GM19043 (cell line): ENCODE data around the gene INSL6.
"Not testable (repeated sequence)": the region's sequence is repeated elsewhere in the genome, so short reads cannot be mapped to it uniquely, and the experiment has no call there.

Experiments
- ATAC-seq: cut with Tn5 transposase; IDR thresholded peaks from one replicate; pipeline ENCODE4 v1.9.1; 2021; ENCODE audit warnings: low read depth; ENCODE audit not compliant: unreplicated experiment

Gene INSL6, protein sequence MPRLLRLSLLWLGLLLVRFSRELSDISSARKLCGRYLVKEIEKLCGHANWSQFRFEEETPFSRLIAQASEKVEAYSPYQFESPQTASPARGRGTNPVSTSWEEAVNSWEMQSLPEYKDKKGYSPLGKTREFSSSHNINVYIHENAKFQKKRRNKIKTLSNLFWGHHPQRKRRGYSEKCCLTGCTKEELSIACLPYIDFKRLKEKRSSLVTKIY

GRCh38 chr9:5185220-5185840 lies at the start of gene INSL6:
Gene INSL6, minus strand, starts transcription at chr9:5185639. Its CDS starts 37 bp downstream, at chr9:5185602.
- ATAC-seq, result no peak

DNA sequence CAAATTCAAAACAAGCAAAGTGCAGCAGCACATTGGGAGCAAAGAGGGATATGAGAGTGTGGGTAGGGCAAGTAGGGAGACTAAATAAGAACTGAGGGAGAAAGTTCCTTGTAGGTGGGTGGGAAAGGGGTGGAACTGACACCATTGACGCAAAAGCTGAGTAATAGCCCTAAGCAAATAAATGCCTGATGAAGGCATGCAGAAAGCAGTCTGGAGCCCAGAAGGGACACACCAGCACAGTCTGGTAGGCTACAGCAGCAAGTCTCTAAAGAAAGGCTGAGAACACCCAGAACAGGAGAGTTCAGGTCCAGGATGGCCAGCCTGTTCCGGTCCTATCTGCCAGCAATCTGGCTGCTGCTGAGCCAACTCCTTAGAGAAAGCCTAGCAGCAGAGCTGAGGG lies 45.8 kb upstream of the INSL6 start, which contains the start of gene INSL4:
INSL4 (plus strand) TSS at position 208 of the 400 bp plus-strand sequence; CDS start at position 313, 105 bp downstream.
- ATAC-seq, result no peak

DNA sequence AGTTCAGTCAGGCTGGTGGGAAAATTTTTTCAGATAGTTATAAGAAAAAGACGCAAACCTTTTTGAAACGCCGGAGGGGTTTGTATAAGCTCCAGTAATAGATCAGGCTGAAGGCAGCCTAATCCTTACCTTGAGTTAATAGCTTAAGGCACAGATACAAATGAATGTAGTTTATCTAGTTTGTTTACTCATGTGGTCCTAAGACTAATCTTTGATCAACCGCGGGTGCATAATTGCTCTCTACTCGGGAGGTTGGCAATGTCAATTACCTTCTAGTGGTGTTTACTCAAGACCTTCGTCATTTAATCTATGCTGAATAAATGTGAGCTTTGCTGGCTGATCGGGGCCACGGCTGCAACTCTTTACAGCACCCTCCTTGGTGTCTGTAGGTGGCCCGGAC lies 45.1 kb upstream of the INSL6 start:
- ATAC-seq, result no peak

- ATAC-seq, result no peak
Measured at GRCh38 chr9:5205071-5205470, 19.6 kb upstream of the INSL6 start.

DNA sequence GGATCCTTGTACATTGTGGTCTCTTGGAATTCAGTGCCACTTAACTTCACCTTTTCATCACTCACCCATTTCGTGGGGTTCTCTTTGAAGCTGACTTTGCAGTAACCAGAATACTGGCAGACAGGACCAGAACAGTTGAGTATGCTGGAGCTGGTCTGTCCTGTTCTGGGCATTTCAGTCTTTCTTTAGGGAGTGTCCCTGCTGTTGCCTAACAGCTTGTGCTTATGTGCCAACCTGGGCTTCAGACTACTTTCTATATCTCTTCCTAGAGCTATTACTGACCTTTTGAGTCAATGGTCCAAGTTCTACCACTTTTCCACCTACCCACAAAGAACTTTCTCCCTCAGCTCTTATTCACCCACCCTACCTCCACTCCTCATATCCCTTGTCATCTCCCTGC lies 10.0 kb upstream of the INSL6 start:
- ATAC-seq, result no peak

DNA sequence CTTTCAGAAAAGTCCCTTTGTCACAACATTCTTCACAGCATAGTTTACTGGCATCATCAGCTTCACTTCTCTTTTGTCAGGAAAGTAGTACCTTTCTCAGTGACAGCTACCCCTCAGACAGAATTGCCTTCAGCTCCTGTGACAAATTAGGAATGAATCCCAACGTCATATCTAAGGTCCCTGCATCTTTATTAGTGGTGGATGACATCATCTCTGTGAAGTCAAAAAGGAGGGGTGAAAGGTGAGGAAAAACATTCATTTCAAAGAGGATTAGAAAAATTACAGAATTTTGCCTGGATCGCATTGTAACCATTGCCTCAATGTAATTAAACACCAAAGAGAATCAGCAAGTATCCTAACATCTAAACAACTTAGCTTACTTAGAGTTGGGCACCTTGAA lies 7.9 kb upstream of the INSL6 start:
- ATAC-seq, result no peak

- ATAC-seq, result no peak
Measured at GRCh38 chr9:5191985-5192384, 6.5 kb upstream of the INSL6 start.

GRCh38 chr9:5188060-5188984 lies 2.9 kb upstream of the INSL6 start:
- no peak for ATAC-seq

- ATAC-seq, result no peak
Measured at GRCh38 chr9:5186416-5187169, 1.2 kb upstream of the INSL6 start.

DNA sequence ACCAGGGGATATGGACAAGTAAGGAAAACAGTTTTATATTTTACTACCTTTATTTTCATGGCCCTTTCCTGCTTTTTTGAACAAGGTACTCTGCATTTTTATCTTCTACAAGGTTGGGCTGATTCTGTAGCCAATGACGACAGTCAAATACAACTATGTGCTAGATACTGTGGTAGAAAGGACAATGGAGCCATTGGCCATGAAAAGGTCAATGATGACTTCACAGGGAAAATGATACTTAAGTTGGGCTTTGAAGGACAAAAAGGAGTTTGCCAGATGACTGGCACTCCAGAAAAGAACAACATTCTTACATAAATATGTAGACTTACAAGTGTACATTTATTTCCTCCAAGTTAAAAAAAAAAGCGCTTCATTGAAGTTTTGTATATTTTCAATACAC lies 663 bp downstream of the INSL6 start:
- no peak for ATAC-seq

DNA sequence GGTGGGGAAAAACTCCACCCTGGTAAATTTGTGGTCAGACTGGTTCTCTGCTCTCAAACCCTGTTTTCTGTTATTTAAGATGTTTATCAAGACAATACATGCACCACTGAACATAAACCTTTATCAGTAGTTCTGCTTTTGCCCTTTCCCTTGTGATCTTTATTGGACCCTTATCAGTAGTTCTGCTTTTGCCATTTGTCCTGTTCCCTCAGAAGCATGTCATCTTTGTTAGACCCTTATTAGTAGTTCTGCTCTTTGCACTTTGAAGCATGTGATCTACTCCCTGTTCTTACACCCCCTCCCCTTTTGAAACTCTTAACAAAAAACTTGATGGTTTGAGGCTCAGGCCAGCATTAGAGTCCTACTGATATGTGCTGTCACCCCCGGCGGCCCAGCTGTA lies 4.8 kb downstream of the INSL6 start:
- ATAC-seq, result not testable (repeated sequence)

GRCh38 chr9:5178126-5178805 lies 7.2 kb downstream of the INSL6 start:
- no peak for ATAC-seq

GRCh38 chr9:5146241-5146640 lies 39.2 kb downstream of the INSL6 start:
- ATAC-seq, result no peak

- no peak for ATAC-seq
Measured at GRCh38 chr9:5144217-5144616, 41.2 kb downstream of the INSL6 start.

GRCh38 chr9:5140151-5140550 lies 45.3 kb downstream of the INSL6 start:
- no peak for ATAC-seq

- no peak for ATAC-seq
Measured at GRCh38 chr9:5122516-5122915, 62.9 kb downstream of the INSL6 start.

- ATAC-seq, result no peak
Measured at GRCh38 chr9:5122116-5122515, 63.3 kb downstream of the INSL6 start.

DNA sequence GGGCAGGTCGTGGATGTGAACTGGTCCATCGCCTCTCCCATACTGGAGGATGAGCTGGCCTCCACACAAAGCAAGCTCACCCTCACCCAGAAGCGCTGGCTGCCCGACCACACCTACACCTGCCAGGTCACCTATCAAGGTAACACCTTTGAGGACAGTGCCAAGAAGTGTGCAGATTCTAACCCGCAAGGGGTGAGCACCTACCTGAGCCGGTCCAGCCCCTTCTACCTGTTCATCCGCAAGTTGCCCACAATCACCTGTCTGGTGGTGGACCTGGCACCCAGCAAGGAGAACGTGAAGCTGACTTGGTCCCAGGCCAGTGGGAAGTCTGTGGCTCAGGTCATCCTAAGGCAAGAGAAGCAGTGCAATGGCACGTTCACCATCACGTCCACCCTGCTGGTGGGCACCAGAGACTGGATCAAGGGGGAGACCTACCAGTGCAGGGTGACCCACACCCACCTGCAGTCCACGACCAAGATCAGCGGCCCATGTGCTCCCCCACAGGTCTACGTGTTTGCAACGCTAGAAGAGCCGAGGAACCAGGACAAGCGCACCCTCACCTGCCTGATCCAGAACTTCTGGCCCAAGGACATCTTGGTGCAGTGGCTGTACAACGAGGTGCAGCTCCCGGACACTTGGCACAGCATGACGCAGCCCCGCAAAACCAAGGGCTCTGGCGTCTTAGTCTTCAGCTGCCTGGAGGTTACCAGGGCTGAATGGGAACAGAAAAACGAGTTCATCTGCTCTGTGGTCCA lies 71.3 kb downstream of the INSL6 start:
- ATAC-seq, result no peak
